Subcutaneous adipose tissue (tissue), 4 donors: ENCODE results near the gene GFRA3. TPM values are rescaled to one million over a fixed set of nuclear protein-coding genes. Genes with fewer than 3 reads are reported as not detected.

Experiments used
- total RNA-seq, 4 donors: library from RNA; depleted of rRNA; stranded (reverse); fragments of >200 nt; gene quantifications; one replicate each; pipeline ENCODE4 v1.1.0, GENCODE V29; 2016
- TF ChIP-seq, protein P1 (sequence below): fragments of 450-650 bp; IDR thresholded peaks from one replicate; pipeline ENCODE4 v1.5.1; 2016; ENCODE audit warnings: low read depth, mild to moderate bottlenecking, control low read depth, antibody characterized with exemption, moderate library complexity

GFRA3 gene
- under 1 TPM in 1 of 4 donors, not detected in 3; 0.22 TPM for total RNA-seq

- TF ChIP-seq, protein P1, sequence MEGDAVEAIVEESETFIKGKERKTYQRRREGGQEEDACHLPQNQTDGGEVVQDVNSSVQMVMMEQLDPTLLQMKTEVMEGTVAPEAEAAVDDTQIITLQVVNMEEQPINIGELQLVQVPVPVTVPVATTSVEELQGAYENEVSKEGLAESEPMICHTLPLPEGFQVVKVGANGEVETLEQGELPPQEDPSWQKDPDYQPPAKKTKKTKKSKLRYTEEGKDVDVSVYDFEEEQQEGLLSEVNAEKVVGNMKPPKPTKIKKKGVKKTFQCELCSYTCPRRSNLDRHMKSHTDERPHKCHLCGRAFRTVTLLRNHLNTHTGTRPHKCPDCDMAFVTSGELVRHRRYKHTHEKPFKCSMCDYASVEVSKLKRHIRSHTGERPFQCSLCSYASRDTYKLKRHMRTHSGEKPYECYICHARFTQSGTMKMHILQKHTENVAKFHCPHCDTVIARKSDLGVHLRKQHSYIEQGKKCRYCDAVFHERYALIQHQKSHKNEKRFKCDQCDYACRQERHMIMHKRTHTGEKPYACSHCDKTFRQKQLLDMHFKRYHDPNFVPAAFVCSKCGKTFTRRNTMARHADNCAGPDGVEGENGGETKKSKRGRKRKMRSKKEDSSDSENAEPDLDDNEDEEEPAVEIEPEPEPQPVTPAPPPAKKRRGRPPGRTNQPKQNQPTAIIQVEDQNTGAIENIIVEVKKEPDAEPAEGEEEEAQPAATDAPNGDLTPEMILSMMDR: no peak
Observed at GRCh38 chr5:138274189-138274853, at the start of gene GFRA3. TSS of gene GFRA3 (minus strand) at chr5:138274621. CDS start at chr5:138274424, 197 bp downstream.

DNA sequence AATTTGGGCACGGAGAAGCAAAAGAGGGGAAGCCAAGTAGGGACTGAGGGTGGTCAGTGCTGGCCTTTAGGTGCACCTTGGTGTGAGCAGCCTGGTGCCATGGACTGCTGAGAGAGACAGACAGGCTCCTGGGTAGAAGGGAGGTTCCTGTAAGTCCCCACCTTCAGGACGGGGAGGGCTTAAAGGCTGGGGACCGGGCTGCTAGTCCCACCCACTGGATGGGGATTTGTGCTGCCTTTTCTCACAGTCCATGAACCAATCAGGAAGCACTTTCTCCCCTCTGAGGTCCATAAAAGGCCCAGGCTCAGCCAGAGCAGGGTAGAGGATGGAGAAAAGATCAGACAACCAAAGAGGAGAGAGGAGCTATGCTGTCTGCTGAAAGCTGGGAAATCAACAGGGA is 41.9 kb upstream of the GFRA3 start:
- TF ChIP-seq, protein P1: no peak

GRCh38 chr5:138315751-138316278 is 41.4 kb upstream of the GFRA3 start:
- TF ChIP-seq, protein P1: no peak

GRCh38 chr5:138305797-138306196 is 31.4 kb upstream of the GFRA3 start:
- TF ChIP-seq, protein P1: no peak

DNA sequence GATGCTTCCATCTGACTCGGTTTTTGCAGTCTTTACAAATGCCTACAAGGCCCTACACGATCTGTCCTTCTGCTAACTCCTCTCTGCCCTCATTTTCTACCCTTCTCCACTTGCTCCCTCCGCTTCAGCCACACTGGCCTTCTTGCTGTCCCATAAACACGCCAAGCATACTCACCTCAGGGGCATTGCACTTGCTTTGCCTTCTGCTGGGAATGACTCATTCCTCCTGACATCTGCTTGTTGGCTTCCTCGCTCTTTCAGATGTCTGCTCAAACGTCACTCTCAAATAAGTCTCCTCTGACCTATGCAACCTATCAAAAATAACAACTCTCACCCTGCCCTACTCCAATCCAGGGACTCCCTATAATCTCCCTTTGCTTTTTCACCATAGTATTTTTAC is 29.0 kb upstream of the GFRA3 start:
- TF ChIP-seq, protein P1: no peak

GRCh38 chr5:138289296-138289695 is 14.9 kb upstream of the GFRA3 start:
- TF ChIP-seq, protein P1: no peak

- TF ChIP-seq, protein P1: no peak
Observed at GRCh38 chr5:138287246-138287645, 12.8 kb upstream of the GFRA3 start.
